Measurements from ENCODE around the gene TAF10. TPM values are rescaled to one million over a fixed set of nuclear protein-coding genes. Genes with fewer than 3 reads are reported as not detected.

Gene TAF10
- total and polyA plus RNA-seq, 2 of the 13 experiments (the other 11 are each of a cell fraction or from before 2014, with no cell fraction given): 71.3 to 134 TPM

- TF ChIP-seq TFDP1 (CRISPR knock-in tag; IDR thresholded peaks at IDR 0.05; ENCODE audit: borderline replicate concordance): no peak
- no peak for TF ChIP-seq NPAS2 (CRISPR knock-in tag; IDR thresholded peaks at IDR 0.05; ENCODE audit: borderline replicate concordance)
- TF ChIP-seq PCBP2 (optimal IDR thresholded peaks at IDR 0.05; ENCODE audit: low read depth, low read length, poor library complexity, severe bottlenecking): no peak
- TF ChIP-seq ZBTB20 (CRISPR knock-in tag; IDR thresholded peaks at IDR 0.05; ENCODE audit: borderline replicate concordance, low read depth): no peak
- 0 out of 2 replicates have a peak, but pooled peaks have one; percentile 52 for TF ChIP-seq GFI1 (CRISPR knock-in tag; IDR thresholded peaks at IDR 0.05; ENCODE audit: borderline replicate concordance)
- no peak for TF ChIP-seq HMGA1 (CRISPR knock-in tag; conservative IDR thresholded peaks at IDR 0.05)
- TF ChIP-seq, protein P1, sequence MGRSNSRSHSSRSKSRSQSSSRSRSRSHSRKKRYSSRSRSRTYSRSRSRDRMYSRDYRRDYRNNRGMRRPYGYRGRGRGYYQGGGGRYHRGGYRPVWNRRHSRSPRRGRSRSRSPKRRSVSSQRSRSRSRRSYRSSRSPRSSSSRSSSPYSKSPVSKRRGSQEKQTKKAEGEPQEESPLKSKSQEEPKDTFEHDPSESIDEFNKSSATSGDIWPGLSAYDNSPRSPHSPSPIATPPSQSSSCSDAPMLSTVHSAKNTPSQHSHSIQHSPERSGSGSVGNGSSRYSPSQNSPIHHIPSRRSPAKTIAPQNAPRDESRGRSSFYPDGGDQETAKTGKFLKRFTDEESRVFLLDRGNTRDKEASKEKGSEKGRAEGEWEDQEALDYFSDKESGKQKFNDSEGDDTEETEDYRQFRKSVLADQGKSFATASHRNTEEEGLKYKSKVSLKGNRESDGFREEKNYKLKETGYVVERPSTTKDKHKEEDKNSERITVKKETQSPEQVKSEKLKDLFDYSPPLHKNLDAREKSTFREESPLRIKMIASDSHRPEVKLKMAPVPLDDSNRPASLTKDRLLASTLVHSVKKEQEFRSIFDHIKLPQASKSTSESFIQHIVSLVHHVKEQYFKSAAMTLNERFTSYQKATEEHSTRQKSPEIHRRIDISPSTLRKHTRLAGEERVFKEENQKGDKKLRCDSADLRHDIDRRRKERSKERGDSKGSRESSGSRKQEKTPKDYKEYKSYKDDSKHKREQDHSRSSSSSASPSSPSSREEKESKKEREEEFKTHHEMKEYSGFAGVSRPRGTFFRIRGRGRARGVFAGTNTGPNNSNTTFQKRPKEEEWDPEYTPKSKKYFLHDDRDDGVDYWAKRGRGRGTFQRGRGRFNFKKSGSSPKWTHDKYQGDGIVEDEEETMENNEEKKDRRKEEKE (IDR thresholded peaks at IDR 0.05): no peak
- TF ChIP-seq ZNF160 (CRISPR knock-in tag; IDR thresholded peaks at IDR 0.05): no peak
- TF ChIP-seq FOXC1 (CRISPR knock-in tag; IDR thresholded peaks at IDR 0.05; ENCODE audit: borderline replicate concordance): no peak
- TF ChIP-seq ZSCAN22 (CRISPR knock-in tag; IDR thresholded peaks at IDR 0.05): no peak
Measured at GRCh38 chr11:6611963-6612212, 128 bp downstream of the TAF10 start (continued).

Data from HepG2 (cell line).